C4-2B (cell line): Measurements from ENCODE around the gene ZNF345.

Source experiments
- H3K27ac ChIP-seq: fragments of 450-650 bp; 2 replicates; pipeline ENCODE4 v1.5.1; 2017
- CTCF ChIP-seq: fragments of 450-650 bp; conservative IDR thresholded peaks from 2 replicates; pipeline ENCODE4 v1.5.1; 2017; ENCODE audit warnings: mild to moderate bottlenecking
- ZFX ChIP-seq: fragments of 450-650 bp; IDR thresholded peaks from 2 replicates; pipeline ENCODE4 v1.6.1; 2017

Gene ZNF345

GRCh38 chr19:36837906-36838783, 12.5 kb upstream of the ZNF345 start, which contains the start of gene ZNF790:
Gene ZNF790, minus strand, starts transcription at chr19:36838387. Its CDS starts 12,768 bp downstream, at chr19:36825619.
- H3K27ac ChIP-seq, result peak within 1 kb of the TSS; percentile 59
- TF ChIP-seq ZFX, result no peak
- no peak for TF ChIP-seq CTCF

GRCh38 chr19:36838784-36839324, 11.8 kb upstream of the ZNF345 start:
- H3K27ac ChIP-seq, result peak overlapping the region; percentile 59
- no peak for TF ChIP-seq CTCF
- no peak for TF ChIP-seq ZFX

- H3K27ac ChIP-seq, result no peak overlapping the region
- no peak for TF ChIP-seq CTCF
- TF ChIP-seq ZFX, result no peak
These were observed 2.7 kb upstream of the ZNF345 start for GRCh38 chr19:36847968-36848367.

- peak overlapping the region; percentile 55 for H3K27ac ChIP-seq
- no peak for TF ChIP-seq CTCF
- peak; percentile 21; the same call in 1 of the 2 replicates for TF ChIP-seq ZFX
These were observed 746 bp upstream of the ZNF345 start for GRCh38 chr19:36849701-36850558.

- TF ChIP-seq ZFX, result no peak
- no peak for TF ChIP-seq CTCF
- no peak overlapping the region for H3K27ac ChIP-seq
These were observed 1.2 kb downstream of the ZNF345 start for GRCh38 chr19:36851898-36852297.

GRCh38 chr19:36876993-36877938, 26.6 kb downstream of the ZNF345 start:
- TF ChIP-seq CTCF (no peak), ZFX (no peak)
- no peak overlapping the region for H3K27ac ChIP-seq
